Measurements from ENCODE around the gene PXYLP1.

DNA sequence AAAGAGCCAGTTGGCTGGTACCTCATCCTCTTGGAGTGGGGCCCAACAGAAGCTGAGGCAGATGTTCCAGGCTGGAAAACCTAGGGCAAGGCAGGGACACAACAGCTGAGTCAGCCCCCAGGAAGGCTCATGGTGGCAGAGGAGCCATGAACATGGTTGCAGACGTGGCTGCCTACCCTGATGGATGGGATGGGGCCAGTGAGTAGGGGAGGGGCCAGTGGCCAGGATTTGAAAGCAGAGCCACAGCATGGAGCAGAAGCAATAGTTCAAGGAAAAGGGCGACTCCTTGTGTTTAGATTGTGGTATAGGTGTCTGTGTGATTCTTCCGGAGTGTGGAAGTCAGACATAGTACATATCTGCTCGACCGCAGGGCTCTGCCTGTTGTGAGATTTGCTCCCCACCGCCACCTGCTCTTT lies 24.2 kb downstream of the PXYLP1 start:
- TF ChIP-seq, protein P1, sequence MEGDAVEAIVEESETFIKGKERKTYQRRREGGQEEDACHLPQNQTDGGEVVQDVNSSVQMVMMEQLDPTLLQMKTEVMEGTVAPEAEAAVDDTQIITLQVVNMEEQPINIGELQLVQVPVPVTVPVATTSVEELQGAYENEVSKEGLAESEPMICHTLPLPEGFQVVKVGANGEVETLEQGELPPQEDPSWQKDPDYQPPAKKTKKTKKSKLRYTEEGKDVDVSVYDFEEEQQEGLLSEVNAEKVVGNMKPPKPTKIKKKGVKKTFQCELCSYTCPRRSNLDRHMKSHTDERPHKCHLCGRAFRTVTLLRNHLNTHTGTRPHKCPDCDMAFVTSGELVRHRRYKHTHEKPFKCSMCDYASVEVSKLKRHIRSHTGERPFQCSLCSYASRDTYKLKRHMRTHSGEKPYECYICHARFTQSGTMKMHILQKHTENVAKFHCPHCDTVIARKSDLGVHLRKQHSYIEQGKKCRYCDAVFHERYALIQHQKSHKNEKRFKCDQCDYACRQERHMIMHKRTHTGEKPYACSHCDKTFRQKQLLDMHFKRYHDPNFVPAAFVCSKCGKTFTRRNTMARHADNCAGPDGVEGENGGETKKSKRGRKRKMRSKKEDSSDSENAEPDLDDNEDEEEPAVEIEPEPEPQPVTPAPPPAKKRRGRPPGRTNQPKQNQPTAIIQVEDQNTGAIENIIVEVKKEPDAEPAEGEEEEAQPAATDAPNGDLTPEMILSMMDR (IDR thresholded peaks at IDR 0.05): peak in 1 of 4 experiments; percentile 12
- TF ChIP-seq POLR2A (IDR thresholded peaks at IDR 0.05): no peak

Measured in sigmoid colon (tissue), 3 donors.